Hepatocyte (in vitro differentiated cells): ENCODE measurements around the gene ABCB10.

ENCODE experiments used
- EZH2 ChIP-seq: fragments of 200-600 bp; sonication (generic); IDR thresholded peaks from 2 replicates; pipeline ENCODE4 v1.6.1; 2016; ENCODE audit warnings: antibody characterized with exemption, mild to moderate bottlenecking, borderline replicate concordance
- EZH2phosphoT487 ChIP-seq: fragments of 200-600 bp; sonication (generic); IDR thresholded peaks from one replicate; pipeline ENCODE4 v1.6.1; 2018; ENCODE audit warnings: antibody characterized with exemption, mild to moderate bottlenecking, low read depth, moderate library complexity; ENCODE audit not compliant: unreplicated experiment, severe bottlenecking
- TF ChIP-seq, protein P1 (sequence below): fragments of 200-600 bp; sonication (generic); IDR thresholded peaks from 2 replicates; pipeline ENCODE4 v1.5.1; 2016; ENCODE audit warnings: antibody characterized with exemption, mild to moderate bottlenecking; ENCODE audit not compliant: poor library complexity

DNA sequence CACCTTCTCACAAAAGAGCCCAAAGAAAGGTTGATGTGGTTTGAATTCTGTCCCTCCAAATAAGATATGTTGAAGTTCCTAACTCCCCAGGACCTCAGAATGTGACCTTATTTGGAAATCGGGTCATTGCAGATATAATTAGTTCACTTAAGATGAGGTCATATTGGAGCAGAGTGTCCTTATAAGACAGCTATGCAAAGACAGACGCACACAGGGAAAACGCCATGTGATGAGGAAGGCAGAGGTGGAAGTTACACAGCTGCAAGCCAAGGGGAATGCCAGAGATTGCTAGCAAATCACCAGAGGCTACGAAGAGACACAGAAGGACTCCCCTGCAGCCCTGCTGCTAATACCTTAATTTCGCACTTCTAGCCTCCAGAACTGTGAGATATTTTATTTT lies 5.2 kb upstream of the ABCB10 start:
- TF ChIP-seq, protein P1, sequence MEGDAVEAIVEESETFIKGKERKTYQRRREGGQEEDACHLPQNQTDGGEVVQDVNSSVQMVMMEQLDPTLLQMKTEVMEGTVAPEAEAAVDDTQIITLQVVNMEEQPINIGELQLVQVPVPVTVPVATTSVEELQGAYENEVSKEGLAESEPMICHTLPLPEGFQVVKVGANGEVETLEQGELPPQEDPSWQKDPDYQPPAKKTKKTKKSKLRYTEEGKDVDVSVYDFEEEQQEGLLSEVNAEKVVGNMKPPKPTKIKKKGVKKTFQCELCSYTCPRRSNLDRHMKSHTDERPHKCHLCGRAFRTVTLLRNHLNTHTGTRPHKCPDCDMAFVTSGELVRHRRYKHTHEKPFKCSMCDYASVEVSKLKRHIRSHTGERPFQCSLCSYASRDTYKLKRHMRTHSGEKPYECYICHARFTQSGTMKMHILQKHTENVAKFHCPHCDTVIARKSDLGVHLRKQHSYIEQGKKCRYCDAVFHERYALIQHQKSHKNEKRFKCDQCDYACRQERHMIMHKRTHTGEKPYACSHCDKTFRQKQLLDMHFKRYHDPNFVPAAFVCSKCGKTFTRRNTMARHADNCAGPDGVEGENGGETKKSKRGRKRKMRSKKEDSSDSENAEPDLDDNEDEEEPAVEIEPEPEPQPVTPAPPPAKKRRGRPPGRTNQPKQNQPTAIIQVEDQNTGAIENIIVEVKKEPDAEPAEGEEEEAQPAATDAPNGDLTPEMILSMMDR: no peak
- TF ChIP-seq EZH2phosphoT487 (no peak), EZH2 (no peak)
